Measurements from ENCODE around the gene PRG2.

DNA sequence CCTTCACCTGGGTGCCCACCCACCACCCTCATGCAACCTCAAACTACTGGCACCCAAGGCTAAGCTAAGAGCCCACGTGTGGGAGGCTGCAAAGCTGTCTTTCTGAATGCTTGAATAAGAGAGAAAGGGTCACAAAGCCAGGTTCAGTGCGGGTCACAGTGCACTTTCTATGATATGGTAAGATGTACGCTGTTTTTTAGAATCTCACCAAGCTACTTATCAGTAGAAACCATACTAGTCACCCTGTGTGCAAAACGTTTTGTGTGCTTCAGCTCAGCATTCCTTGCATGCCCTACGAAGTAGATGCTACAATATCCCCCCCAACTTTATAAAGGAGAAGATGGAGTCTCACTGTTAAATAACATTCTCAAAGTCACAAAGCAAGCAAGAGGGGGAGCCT, 37.4 kb downstream of the PRG2 start:
- TF ChIP-seq EZH2 (IDR thresholded peaks at IDR 0.05; ENCODE audit: low read length, unreplicated experiment) (no peak), EZH2phosphoT487 (IDR thresholded peaks at IDR 0.05; ENCODE audit: borderline replicate concordance, low read length) (no peak)
- TF ChIP-seq, protein P1, sequence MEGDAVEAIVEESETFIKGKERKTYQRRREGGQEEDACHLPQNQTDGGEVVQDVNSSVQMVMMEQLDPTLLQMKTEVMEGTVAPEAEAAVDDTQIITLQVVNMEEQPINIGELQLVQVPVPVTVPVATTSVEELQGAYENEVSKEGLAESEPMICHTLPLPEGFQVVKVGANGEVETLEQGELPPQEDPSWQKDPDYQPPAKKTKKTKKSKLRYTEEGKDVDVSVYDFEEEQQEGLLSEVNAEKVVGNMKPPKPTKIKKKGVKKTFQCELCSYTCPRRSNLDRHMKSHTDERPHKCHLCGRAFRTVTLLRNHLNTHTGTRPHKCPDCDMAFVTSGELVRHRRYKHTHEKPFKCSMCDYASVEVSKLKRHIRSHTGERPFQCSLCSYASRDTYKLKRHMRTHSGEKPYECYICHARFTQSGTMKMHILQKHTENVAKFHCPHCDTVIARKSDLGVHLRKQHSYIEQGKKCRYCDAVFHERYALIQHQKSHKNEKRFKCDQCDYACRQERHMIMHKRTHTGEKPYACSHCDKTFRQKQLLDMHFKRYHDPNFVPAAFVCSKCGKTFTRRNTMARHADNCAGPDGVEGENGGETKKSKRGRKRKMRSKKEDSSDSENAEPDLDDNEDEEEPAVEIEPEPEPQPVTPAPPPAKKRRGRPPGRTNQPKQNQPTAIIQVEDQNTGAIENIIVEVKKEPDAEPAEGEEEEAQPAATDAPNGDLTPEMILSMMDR (conservative IDR thresholded peaks at IDR 0.05; ENCODE audit: low read depth, low read length) = no peak
